Measurements from ENCODE around the gene SOX10.

SOX10 gene

DNA sequence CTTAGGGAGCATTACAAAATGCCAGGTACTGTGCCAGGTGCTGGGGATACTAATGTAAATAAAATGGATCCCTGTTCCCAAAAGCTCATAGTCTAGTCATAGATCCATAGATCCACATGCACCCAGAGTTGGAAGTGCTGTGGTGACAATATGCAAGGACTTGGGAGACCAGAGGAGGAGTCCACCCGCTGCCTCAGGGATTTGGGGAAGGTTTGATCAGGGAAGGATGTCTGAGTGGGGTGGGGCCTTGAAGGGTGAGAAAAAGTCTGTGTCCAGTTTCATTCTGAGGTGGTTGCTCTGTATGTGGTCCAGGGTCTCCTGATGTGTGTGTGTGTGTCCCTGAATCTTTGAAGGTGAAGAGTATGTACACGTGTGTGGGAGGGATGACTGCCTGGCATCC lies 9.2 kb downstream of the SOX10 start:
- Histone ChIP-seq H3K9me3 (ENCODE audit: control insufficient read depth in 2 of 2, low read length in 2 of 2) (no peaks in the 10 kb centered on the region), H3K4me1 (ENCODE audit: control insufficient read depth in 2 of 2, insufficient read depth in 2 of 2, low read length in 2 of 2) (no peaks in the 10 kb centered on the region), H3K36me3 (ENCODE audit: control insufficient read depth in 2 of 2, insufficient read depth in 2 of 2, low read length in 2 of 2) (no peaks in the 10 kb centered on the region), H3K27ac (ENCODE audit: low read depth in 2 of 2, low read length in 2 of 2) (no peak overlapping the region), H3K9ac (ENCODE audit: low read depth in 1 of 2, low read length in 2 of 2) (no peak overlapping the region), H3K27me3 (ENCODE audit: control insufficient read depth in 2 of 2, insufficient read depth in 2 of 2, low read length in 2 of 2) (no peaks in the 10 kb centered on the region), H3K4me3 (ENCODE audit: low read length in 2 of 2) (no peak overlapping the region)

DNA sequence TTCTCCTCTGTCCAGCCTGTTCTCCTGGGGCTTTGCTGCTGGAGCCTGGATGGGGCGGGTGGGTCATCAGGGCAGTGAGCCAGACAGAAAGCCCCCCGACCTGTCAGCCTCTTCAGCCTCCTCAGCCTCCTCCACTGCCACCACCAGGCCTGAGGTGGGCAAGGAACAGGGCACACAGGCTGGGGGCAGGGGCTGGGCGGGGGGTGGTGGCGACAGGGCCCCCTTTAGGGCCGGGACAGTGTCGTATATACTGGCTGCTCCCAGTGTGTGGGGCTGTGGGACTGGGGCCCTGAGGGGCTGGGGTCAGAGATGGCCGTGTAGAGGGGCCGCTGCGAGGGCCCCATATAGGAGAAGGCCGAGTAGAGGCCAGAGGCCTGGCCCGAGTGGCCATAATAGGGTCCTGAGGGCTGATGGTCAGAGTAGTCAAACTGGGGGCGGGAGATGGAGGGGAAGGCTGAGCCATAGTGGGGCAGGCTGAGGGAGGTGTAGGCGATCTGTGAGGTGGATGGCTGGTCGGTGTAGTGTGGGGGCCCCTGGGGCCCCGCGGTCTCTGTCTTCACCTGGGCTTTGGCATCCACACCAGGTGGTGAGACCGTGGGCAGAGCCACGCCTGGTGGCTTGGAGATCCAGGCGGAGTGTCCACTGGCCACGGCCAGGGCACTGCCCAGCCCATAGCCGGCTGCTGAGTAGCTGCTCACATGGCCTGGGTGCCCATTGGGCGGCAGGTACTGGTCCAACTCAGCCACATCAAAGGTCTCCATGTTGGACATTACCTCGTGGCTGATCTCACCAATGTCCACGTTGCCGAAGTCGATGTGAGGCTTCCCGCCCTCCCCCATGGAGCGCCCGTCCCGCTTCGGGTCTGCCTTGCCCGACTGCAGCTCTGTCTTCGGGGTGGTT lies 10.8 kb downstream of the SOX10 start:
- no peak overlapping the region for H3K9ac ChIP-seq (ENCODE audit: low read depth in 1 of 2, low read length in 2 of 2)
- H3K4me3 ChIP-seq (ENCODE audit: low read length in 2 of 2) = no peak overlapping the region
- no peaks in the 10 kb centered on the region for H3K9me3 ChIP-seq (ENCODE audit: control insufficient read depth in 2 of 2, low read length in 2 of 2)
- H3K27me3 ChIP-seq (ENCODE audit: control insufficient read depth in 2 of 2, insufficient read depth in 2 of 2, low read length in 2 of 2) = no peaks in the 10 kb centered on the region
- H3K4me1 ChIP-seq (ENCODE audit: control insufficient read depth in 2 of 2, insufficient read depth in 2 of 2, low read length in 2 of 2) = no peaks in the 10 kb centered on the region
- no peak overlapping the region for H3K27ac ChIP-seq (ENCODE audit: low read depth in 2 of 2, low read length in 2 of 2)
- peaks cover 0 to 5% of the 10 kb centered on the region in 2 donors for H3K36me3 ChIP-seq (ENCODE audit: control insufficient read depth in 2 of 2, insufficient read depth in 2 of 2, low read length in 2 of 2)

DNA sequence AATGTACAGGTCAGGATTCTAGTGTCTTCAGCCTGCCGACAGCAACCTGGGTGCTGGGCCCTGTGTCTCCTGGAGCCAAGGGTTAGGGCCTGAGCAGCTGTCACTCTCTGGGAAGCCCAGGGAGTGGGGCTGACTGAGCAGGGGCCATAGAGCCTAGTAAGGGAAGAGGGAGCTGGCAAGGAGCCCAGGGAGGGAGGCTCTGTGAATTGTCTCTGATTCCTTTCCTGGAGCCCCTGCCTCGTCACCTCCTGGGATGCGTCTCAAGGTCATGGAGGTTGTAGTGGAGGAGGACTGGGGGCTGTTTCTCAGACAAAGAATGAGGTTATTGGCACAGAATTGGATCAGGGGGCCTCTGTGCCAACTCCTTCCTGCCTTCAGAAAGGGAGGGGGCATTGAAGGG lies 11.8 kb downstream of the SOX10 start:
- no peak overlapping the region for H3K4me3 ChIP-seq (ENCODE audit: low read length in 2 of 2)
- H3K36me3 ChIP-seq (ENCODE audit: control insufficient read depth in 2 of 2, insufficient read depth in 2 of 2, low read length in 2 of 2) = peaks cover 9 to 15% of the 10 kb centered on the region in 2 donors
- H3K9ac ChIP-seq (ENCODE audit: low read depth in 1 of 2, low read length in 2 of 2) = no peak overlapping the region
- no peaks in the 10 kb centered on the region for H3K27me3 ChIP-seq (ENCODE audit: control insufficient read depth in 2 of 2, insufficient read depth in 2 of 2, low read length in 2 of 2)
- H3K4me1 ChIP-seq (ENCODE audit: control insufficient read depth in 2 of 2, insufficient read depth in 2 of 2, low read length in 2 of 2) = no peaks in the 10 kb centered on the region
- H3K9me3 ChIP-seq (ENCODE audit: control insufficient read depth in 2 of 2, low read length in 2 of 2) = no peaks in the 10 kb centered on the region
- no peak overlapping the region for H3K27ac ChIP-seq (ENCODE audit: low read depth in 2 of 2, low read length in 2 of 2)

GRCh38 chr22:37971475-37972434 lies 12.6 kb downstream of the SOX10 start:
- no peak overlapping the region for H3K9ac ChIP-seq (ENCODE audit: low read depth in 1 of 2, low read length in 2 of 2)
- H3K36me3 ChIP-seq (ENCODE audit: control insufficient read depth in 2 of 2, insufficient read depth in 2 of 2, low read length in 2 of 2) = peaks cover 17 to 22% of the 10 kb centered on the region in 2 donors
- no peaks in the 10 kb centered on the region for H3K4me1 ChIP-seq (ENCODE audit: control insufficient read depth in 2 of 2, insufficient read depth in 2 of 2, low read length in 2 of 2)
- no peaks in the 10 kb centered on the region for H3K9me3 ChIP-seq (ENCODE audit: control insufficient read depth in 2 of 2, low read length in 2 of 2)
- H3K4me3 ChIP-seq (ENCODE audit: low read length in 2 of 2) = no peak overlapping the region
- no peak overlapping the region for H3K27ac ChIP-seq (ENCODE audit: low read depth in 2 of 2, low read length in 2 of 2)
- H3K27me3 ChIP-seq (ENCODE audit: control insufficient read depth in 2 of 2, insufficient read depth in 2 of 2, low read length in 2 of 2) = no peaks in the 10 kb centered on the region

DNA sequence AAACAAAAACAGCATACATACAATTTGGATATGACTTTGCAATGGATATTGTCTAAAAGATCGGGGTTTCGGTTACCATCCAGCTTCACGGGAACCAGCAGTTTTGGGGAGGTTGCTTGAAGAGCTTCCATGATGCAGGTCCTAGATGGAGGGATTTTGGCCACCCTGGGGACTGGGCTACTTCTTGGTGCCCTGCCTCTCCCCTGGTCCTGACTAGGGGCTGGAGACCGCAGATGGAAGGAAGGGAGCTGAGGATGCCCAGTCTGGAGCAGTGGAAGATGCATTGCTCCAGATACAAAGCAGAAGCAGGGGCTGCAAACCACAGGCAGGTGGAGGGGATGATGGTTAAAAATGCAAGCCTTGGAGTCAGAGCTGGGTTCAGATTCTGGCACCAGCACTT lies 13.5 kb downstream of the SOX10 start:
- no peak overlapping the region for H3K9ac ChIP-seq (ENCODE audit: low read depth in 1 of 2, low read length in 2 of 2)
- no peak overlapping the region for H3K27ac ChIP-seq (ENCODE audit: low read depth in 2 of 2, low read length in 2 of 2)
- H3K4me3 ChIP-seq (ENCODE audit: low read length in 2 of 2) = no peak overlapping the region
- H3K9me3 ChIP-seq (ENCODE audit: control insufficient read depth in 2 of 2, low read length in 2 of 2) = no peaks in the 10 kb centered on the region
- H3K36me3 ChIP-seq (ENCODE audit: control insufficient read depth in 2 of 2, insufficient read depth in 2 of 2, low read length in 2 of 2) = peaks cover 18 to 29% of the 10 kb centered on the region in 2 donors
- no peaks in the 10 kb centered on the region for H3K4me1 ChIP-seq (ENCODE audit: control insufficient read depth in 2 of 2, insufficient read depth in 2 of 2, low read length in 2 of 2)
- no peaks in the 10 kb centered on the region for H3K27me3 ChIP-seq (ENCODE audit: control insufficient read depth in 2 of 2, insufficient read depth in 2 of 2, low read length in 2 of 2)

DNA sequence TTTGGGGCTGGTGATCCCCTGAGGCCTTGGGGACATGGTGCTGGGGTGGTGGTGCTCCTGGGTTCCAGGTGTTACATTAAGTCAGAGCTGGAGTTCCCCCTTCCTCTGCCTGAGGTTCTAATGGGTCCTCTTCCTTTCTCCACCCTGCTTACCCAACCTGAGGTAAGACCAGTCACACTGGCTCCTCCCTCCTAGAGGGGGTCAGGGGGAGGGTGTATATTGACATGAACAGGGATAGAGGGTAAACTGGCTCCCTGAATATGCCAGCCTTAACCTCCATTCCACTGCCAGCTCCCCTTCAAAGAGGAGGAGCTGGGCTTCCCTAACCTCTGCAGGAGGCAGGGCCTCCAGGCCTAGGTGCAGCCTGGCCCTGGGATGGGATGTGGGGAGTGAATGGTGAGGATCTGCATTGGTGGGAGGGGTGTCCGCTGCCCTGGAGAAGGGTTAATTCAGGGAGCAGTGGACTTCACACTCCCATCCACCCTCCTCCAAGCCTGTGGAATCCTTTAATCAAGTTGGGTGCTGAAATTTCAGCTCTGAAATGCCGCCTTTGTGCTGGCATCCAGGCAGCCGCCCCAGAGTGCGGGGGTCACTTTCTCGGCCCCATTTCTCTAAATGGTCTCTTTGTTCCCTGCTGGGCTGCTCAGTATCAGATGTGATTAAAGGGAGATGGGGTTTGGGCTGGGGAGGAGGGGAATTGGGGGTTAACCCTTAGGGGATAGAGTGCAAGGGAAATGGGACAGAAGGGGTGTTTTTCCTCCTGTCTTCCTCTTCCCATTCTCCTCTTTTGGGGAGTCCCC lies 15.7 kb downstream of the SOX10 start:
- no peaks in the 10 kb centered on the region for H3K4me1 ChIP-seq (ENCODE audit: control insufficient read depth in 2 of 2, insufficient read depth in 2 of 2, low read length in 2 of 2)
- peaks cover 18 to 30% of the 10 kb centered on the region in 2 donors for H3K36me3 ChIP-seq (ENCODE audit: control insufficient read depth in 2 of 2, insufficient read depth in 2 of 2, low read length in 2 of 2)
- no peak overlapping the region for H3K4me3 ChIP-seq (ENCODE audit: low read length in 2 of 2)
- no peaks in the 10 kb centered on the region for H3K27me3 ChIP-seq (ENCODE audit: control insufficient read depth in 2 of 2, insufficient read depth in 2 of 2, low read length in 2 of 2)
- H3K9ac ChIP-seq (ENCODE audit: low read depth in 1 of 2, low read length in 2 of 2) = no peak overlapping the region
- H3K27ac ChIP-seq (ENCODE audit: low read depth in 2 of 2, low read length in 2 of 2) = no peak overlapping the region
- no peaks in the 10 kb centered on the region for H3K9me3 ChIP-seq (ENCODE audit: control insufficient read depth in 2 of 2, low read length in 2 of 2)

DNA sequence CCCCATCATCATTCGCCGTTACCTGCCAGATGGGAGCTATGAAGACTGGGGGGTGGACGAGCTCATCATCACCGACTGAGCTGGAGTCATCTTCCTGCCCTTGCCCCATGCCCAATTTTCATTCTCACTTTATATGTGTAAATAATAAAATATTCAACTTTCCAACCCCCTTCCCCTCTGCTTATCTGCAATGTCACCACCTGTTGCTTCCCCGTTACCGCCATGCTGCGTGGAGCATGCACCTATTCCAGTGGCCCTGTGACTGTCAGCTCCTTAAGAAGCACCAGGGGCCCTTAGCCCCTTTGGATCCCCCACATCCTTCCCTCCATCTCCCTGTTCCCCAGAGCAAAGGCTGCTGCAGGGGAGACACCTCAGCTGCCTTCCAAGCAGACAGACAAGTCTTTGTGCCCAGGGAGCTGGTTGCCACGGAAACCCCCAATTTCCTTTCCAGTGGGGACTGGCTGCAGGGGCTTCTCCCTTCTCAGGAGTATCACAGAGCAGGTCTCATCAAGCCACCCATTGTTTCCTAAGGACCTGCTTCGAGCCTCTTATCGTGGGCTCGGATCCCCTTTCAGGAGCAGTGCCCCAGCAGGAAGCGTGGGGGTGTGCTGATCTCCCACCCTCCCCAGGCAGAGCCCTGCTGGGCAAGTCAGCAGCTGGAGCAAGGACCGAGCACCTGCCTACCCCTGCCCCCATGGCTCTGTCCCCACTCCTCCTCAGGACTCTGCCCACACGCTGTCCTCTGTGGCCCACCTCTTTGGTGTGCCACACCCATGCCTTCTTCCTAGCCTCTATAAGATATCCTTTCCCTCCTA lies 16.5 kb downstream of the SOX10 start:
- no peaks in the 10 kb centered on the region for H3K9me3 ChIP-seq (ENCODE audit: control insufficient read depth in 2 of 2, low read length in 2 of 2)
- no peak overlapping the region for H3K9ac ChIP-seq (ENCODE audit: low read depth in 1 of 2, low read length in 2 of 2)
- H3K36me3 ChIP-seq (ENCODE audit: control insufficient read depth in 2 of 2, insufficient read depth in 2 of 2, low read length in 2 of 2) = peaks cover 21 to 30% of the 10 kb centered on the region in 2 donors
- H3K4me1 ChIP-seq (ENCODE audit: control insufficient read depth in 2 of 2, insufficient read depth in 2 of 2, low read length in 2 of 2) = no peaks in the 10 kb centered on the region
- H3K4me3 ChIP-seq (ENCODE audit: low read length in 2 of 2) = no peak overlapping the region
- no peaks in the 10 kb centered on the region for H3K27me3 ChIP-seq (ENCODE audit: control insufficient read depth in 2 of 2, insufficient read depth in 2 of 2, low read length in 2 of 2)
- no peak overlapping the region for H3K27ac ChIP-seq (ENCODE audit: low read depth in 2 of 2, low read length in 2 of 2)

- no peaks in the 10 kb centered on the region for H3K4me1 ChIP-seq (ENCODE audit: control insufficient read depth in 2 of 2, insufficient read depth in 2 of 2, low read length in 2 of 2)
- H3K36me3 ChIP-seq (ENCODE audit: control insufficient read depth in 2 of 2, insufficient read depth in 2 of 2, low read length in 2 of 2) = peaks cover 21 to 33% of the 10 kb centered on the region in 2 donors
- no peaks in the 10 kb centered on the region for H3K27me3 ChIP-seq (ENCODE audit: control insufficient read depth in 2 of 2, insufficient read depth in 2 of 2, low read length in 2 of 2)
- H3K9me3 ChIP-seq (ENCODE audit: control insufficient read depth in 2 of 2, low read length in 2 of 2) = no peaks in the 10 kb centered on the region
- no peak overlapping the region for H3K9ac ChIP-seq (ENCODE audit: low read depth in 1 of 2, low read length in 2 of 2)
- no peak overlapping the region for H3K27ac ChIP-seq (ENCODE audit: low read depth in 2 of 2, low read length in 2 of 2)
- H3K4me3 ChIP-seq (ENCODE audit: low read length in 2 of 2) = no peak overlapping the region
Measured at GRCh38 chr22:37967147-37967546, 17.2 kb downstream of the SOX10 start.

- Histone ChIP-seq H3K27me3 (ENCODE audit: control insufficient read depth in 2 of 2, insufficient read depth in 2 of 2, low read length in 2 of 2) (no peaks in the 10 kb centered on the region), H3K9ac (ENCODE audit: low read depth in 1 of 2, low read length in 2 of 2) (no peak overlapping the region), H3K36me3 (ENCODE audit: control insufficient read depth in 2 of 2, insufficient read depth in 2 of 2, low read length in 2 of 2) (peaks cover 29 to 40% of the 10 kb centered on the region in 2 donors), H3K4me1 (ENCODE audit: control insufficient read depth in 2 of 2, insufficient read depth in 2 of 2, low read length in 2 of 2) (no peaks in the 10 kb centered on the region), H3K27ac (ENCODE audit: low read depth in 2 of 2, low read length in 2 of 2) (no peak overlapping the region), H3K4me3 (ENCODE audit: low read length in 2 of 2) (no peak overlapping the region), H3K9me3 (ENCODE audit: control insufficient read depth in 2 of 2, low read length in 2 of 2) (no peaks in the 10 kb centered on the region)
Measured at GRCh38 chr22:37965940-37966664, 18.3 kb downstream of the SOX10 start.
